Thoracic aorta (tissue), 2 donors: ENCODE measurements around the gene SLC25A13. TPM values are rescaled to one million over a fixed set of nuclear protein-coding genes. Genes with fewer than 3 reads are reported as not detected.

ENCODE experiments used
- ATAC-seq: fragments of 150-250 bp; one replicate; pipeline ENCODE4 v1.8.0; 2017; ENCODE audit warnings: low read depth; ENCODE audit not compliant: insufficient number of reproducible peaks, low FRiP score
- DNase-seq: peaks from one replicate; pipeline ENCODE4 v3.0.0-alpha.2; 2020; ENCODE audit warnings: low spot score
- H3K27ac ChIP-seq, 2 donors: fragments of 200-600 bp; sonication (generic); 1 replicate in 1 of 2; 2 replicates in 1 of 2; pipeline ENCODE4 v1.5.1; 2016; ENCODE audit warnings: mild to moderate bottlenecking in 2 of 2, moderate library complexity in 2 of 2
- H3K27me3 ChIP-seq: fragments of 200-600 bp; sonication (generic); replicated peaks from 2 replicates; pipeline ENCODE4 v1.6.0; 2016; ENCODE audit warnings: mild to moderate bottlenecking; ENCODE audit not compliant: insufficient read depth
- H3K36me3 ChIP-seq: fragments of 200-600 bp; sonication (generic); one replicate; pipeline ENCODE4 v1.5.1; 2016
- H3K4me1 ChIP-seq, 2 donors: fragments of 200-600 bp; sonication (generic); 1 replicate in 1 of 2; 2 replicates in 1 of 2; pipeline versions ENCODE4 v1.5.1 to v1.6.0; 2016; ENCODE audit warnings: low read depth in 2 of 2, mild to moderate bottlenecking in 1 of 2; ENCODE audit not compliant: control insufficient read depth in 1 of 2
- H3K4me3 ChIP-seq: fragments of 200-600 bp; sonication (generic); 2 replicates; pipeline ENCODE4 v1.5.1; 2016; ENCODE audit warnings: mild to moderate bottlenecking
- H3K9me3 ChIP-seq: fragments of 200-600 bp; sonication (generic); 2 replicates; pipeline ENCODE4 v1.5.1; 2016
- CTCF ChIP-seq: fragments of 200-600 bp; sonication (generic); IDR thresholded peaks from one replicate; pipeline ENCODE4 v1.5.1; 2019; ENCODE audit warnings: antibody characterized with exemption
- total RNA-seq, 2 donors: library from RNA; depleted of rRNA; stranded (reverse); fragments of >200 nt; gene quantifications; one replicate each; pipeline versions ENCODE4 v1.1.0 to v1.2.3, GENCODE V29; 2016

SLC25A13 gene
- total RNA-seq, 2 donors from 2014 or later = 18.5 to 24.2 TPM

- Histone ChIP-seq H3K9me3 (no peaks in the 10 kb centered on the region), H3K4me3 (no peak overlapping the region), H3K27ac (no peak overlapping the region), H3K4me1 (peaks cover 0 to 18% of the 10 kb centered on the region in 2 donors), H3K27me3 (no peaks in the 10 kb centered on the region), H3K36me3 (no peaks in the 10 kb centered on the region)
- ATAC-seq (no peak), DNase-seq (no peak)
- no peak for TF ChIP-seq CTCF
These were observed 73.5 kb downstream of the SLC25A13 start for GRCh38 chr7:96248405-96248804.

DNA sequence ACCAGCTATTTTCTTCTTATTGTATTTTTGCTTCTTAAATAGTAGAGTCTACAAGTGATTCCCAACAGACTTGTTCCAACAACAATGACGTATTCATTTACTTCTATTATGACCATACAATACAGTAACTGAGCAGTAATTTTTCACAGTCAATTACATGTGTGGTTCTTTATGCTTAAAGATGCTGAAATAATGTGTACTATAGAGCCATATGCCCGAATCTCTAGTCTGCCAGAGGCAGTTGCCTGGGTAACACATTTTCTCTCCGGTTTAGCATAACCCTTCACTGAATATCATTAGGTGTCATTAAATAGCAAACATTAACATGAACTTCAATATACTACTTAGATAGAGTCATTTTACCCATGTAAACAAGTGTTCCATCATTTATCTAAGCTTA, 75.0 kb downstream of the SLC25A13 start:
- TF ChIP-seq CTCF = no peak
- H3K4me1 ChIP-seq = peaks cover 0 to 18% of the 10 kb centered on the region in 2 donors
- no peaks in the 10 kb centered on the region for H3K27me3 ChIP-seq
- H3K4me3 ChIP-seq = no peak overlapping the region
- no peak for DNase-seq
- no peaks in the 10 kb centered on the region for H3K36me3 ChIP-seq
- no peaks in the 10 kb centered on the region for H3K9me3 ChIP-seq
- H3K27ac ChIP-seq = no peak overlapping the region
- no peak for ATAC-seq

- no peaks in the 10 kb centered on the region for H3K36me3 ChIP-seq
- H3K27me3 ChIP-seq = no peaks in the 10 kb centered on the region
- H3K4me1 ChIP-seq = peaks cover 0 to 18% of the 10 kb centered on the region in 2 donors
- DNase-seq (no peak), ATAC-seq (no peak)
- no peak overlapping the region for H3K27ac ChIP-seq
- TF ChIP-seq CTCF = no peak
- no peak overlapping the region for H3K4me3 ChIP-seq
- no peaks in the 10 kb centered on the region for H3K9me3 ChIP-seq
These were observed 77.0 kb downstream of the SLC25A13 start for GRCh38 chr7:96244992-96245292.

GRCh38 chr7:96244244-96244991, 77.5 kb downstream of the SLC25A13 start:
- no peaks in the 10 kb centered on the region for H3K36me3 ChIP-seq

DNA sequence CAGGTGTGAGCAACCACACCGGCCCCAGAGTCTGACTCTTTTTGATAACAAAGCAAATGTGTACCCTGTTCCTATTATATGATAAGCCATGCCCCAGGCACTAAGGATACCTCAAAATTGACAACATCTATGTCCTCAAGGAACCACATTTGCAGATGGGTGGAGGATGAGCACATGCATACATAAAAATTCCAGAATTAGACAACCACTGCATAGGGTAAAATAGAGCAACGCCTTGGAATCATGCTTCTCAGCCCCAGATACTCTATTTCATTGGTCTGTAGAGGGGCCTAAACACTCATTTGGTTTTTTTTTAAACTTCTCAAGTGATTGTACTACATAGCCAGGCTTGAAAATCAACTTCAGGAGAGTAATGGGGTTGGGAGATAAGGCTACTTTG, 78.7 kb downstream of the SLC25A13 start:
- DNase-seq (no peak), ATAC-seq (no peak)
- TF ChIP-seq CTCF = no peak
- peaks cover 0 to 18% of the 10 kb centered on the region in 2 donors for H3K4me1 ChIP-seq
- no peaks in the 10 kb centered on the region for H3K36me3 ChIP-seq
- H3K27ac ChIP-seq = no peak overlapping the region
- no peaks in the 10 kb centered on the region for H3K9me3 ChIP-seq
- H3K27me3 ChIP-seq = no peaks in the 10 kb centered on the region
- no peak overlapping the region for H3K4me3 ChIP-seq

More at GRCh38 chr7:96244244-96244991, 77.5 kb downstream of the SLC25A13 start:
- DNase-seq (no peak), ATAC-seq (no peak)
- no peak for TF ChIP-seq CTCF
- H3K9me3 ChIP-seq = no peaks in the 10 kb centered on the region
- no peaks in the 10 kb centered on the region for H3K27me3 ChIP-seq
- peaks cover 0 to 18% of the 10 kb centered on the region in 2 donors for H3K4me1 ChIP-seq
- no peak overlapping the region for H3K27ac ChIP-seq
- no peak overlapping the region for H3K4me3 ChIP-seq
